IMR-90 (cell line): Measurements from ENCODE around the gene CNKSR3. TPM values are rescaled to one million over a fixed set of nuclear protein-coding genes. Genes with fewer than 3 reads are reported as not detected.

ENCODE experiments used
- ATAC-seq: fragments of 200-7000 bp; cut with Tn5 transposase; 2 replicates; pipeline ENCODE4 v1.9.1; 2020; ENCODE audit warnings: low read depth, mild to moderate bottlenecking, moderate library complexity
- BruUV-seq: library from RNA; stranded (reverse); fragments of 400-500 nt; replicated peaks from 2 replicates; lab custom pipeline; 2021; lab: Mats Ljungman, UMichigan
- CTCF ChIA-PET: fragments of 300-600 bp; formaldehyde crosslinking; extraction: SDS; loops from one replicate; lab custom pipeline; 2021; ENCODE audit warnings: antibody characterized with exemption; lab: Yijun Ruan, JAX
- POLR2A ChIA-PET: fragments of 300-600 bp; sonication (Branson Sonifier 250); formaldehyde crosslinking; loops from one replicate; lab custom pipeline; 2022; ENCODE audit warnings: antibody characterized with exemption; ENCODE audit not compliant: unreplicated experiment; lab: Charles Lee
- DNase-seq: peaks from one replicate; pipeline ENCODE4 v3.0.0; 2013
- H2AFZ ChIP-seq: replicated peaks from 2 replicates; pipeline ENCODE3; 2013; ENCODE audit warnings: low read length, mild to moderate bottlenecking; ENCODE audit not compliant: poor library complexity
- H2AK5ac ChIP-seq: 2 replicates; pipeline ENCODE4 v1.6.1; 2013; ENCODE audit warnings: low read depth, low read length, inconsistent platforms
- H2AK9ac ChIP-seq: replicated peaks from 2 replicates; pipeline ENCODE3; 2013; ENCODE audit warnings: mild to moderate bottlenecking, low read depth, low read length, moderate library complexity; ENCODE audit not compliant: poor library complexity
- H2BK120ac ChIP-seq: 2 replicates; pipeline ENCODE4 v1.6.1; 2013; ENCODE audit warnings: low read depth, low read length, inconsistent platforms
- H2BK15ac ChIP-seq: 3 replicates; pipeline ENCODE4 v1.6.1; 2013; ENCODE audit warnings: low read depth, low read length, inconsistent platforms
- H2BK20ac ChIP-seq: 2 replicates; pipeline ENCODE4 v1.6.1; 2013; ENCODE audit warnings: low read depth, mild to moderate bottlenecking, inconsistent platforms, low read length, moderate library complexity
- H2BK5ac ChIP-seq: 2 replicates; pipeline ENCODE4 v1.6.1; 2013; ENCODE audit warnings: mild to moderate bottlenecking, low read depth, low read length, inconsistent platforms; ENCODE audit not compliant: poor library complexity, severe bottlenecking
- H3K14ac ChIP-seq: replicated peaks from 2 replicates; pipeline ENCODE4 v1.6.1; 2013; ENCODE audit warnings: low read depth, low read length, inconsistent platforms
- H3K18ac ChIP-seq: 2 replicates; pipeline ENCODE4 v1.6.1; 2013; ENCODE audit warnings: low read depth, low read length, control low read depth
- H3K23ac ChIP-seq: 2 replicates; pipeline ENCODE4 v1.6.1; 2013; ENCODE audit warnings: low read depth, low read length, inconsistent platforms
- H3K27ac ChIP-seq: 2 replicates; pipeline ENCODE4 v1.5.1; 2013; ENCODE audit warnings: mild to moderate bottlenecking, control low read depth, low read length; ENCODE audit not compliant: insufficient read depth
- H3K27me3 ChIP-seq: 2 replicates; pipeline ENCODE4 v1.6.1; 2013; ENCODE audit warnings: low read length; ENCODE audit not compliant: control insufficient read depth, insufficient read depth
- H3K36me3 ChIP-seq: 2 replicates; pipeline ENCODE4 v1.6.1; 2013; ENCODE audit warnings: low read length, mixed read lengths; ENCODE audit not compliant: control insufficient read depth, insufficient read depth
- H3K4ac ChIP-seq: 2 replicates; pipeline ENCODE4 v1.6.1; 2013; ENCODE audit warnings: low read depth, low read length, inconsistent platforms
- H3K4me1 ChIP-seq: 2 replicates; pipeline ENCODE4 v1.6.1; 2013; ENCODE audit warnings: low read length, mixed read lengths; ENCODE audit not compliant: control insufficient read depth, insufficient read depth
- H3K4me2 ChIP-seq: 2 replicates; pipeline ENCODE4 v1.6.1; 2013; ENCODE audit warnings: low read depth, mild to moderate bottlenecking, control low read depth, low read length, moderate library complexity
- H3K4me3 ChIP-seq: 2 replicates; pipeline ENCODE4 v1.5.1; 2013; ENCODE audit warnings: low read depth, mild to moderate bottlenecking, control low read depth, low read length, moderate library complexity; ENCODE audit not compliant: insufficient read depth
- H3K56ac ChIP-seq: 2 replicates; pipeline ENCODE4 v1.6.1; 2013; ENCODE audit warnings: low read length, inconsistent platforms; ENCODE audit not compliant: insufficient read depth; ENCODE audit errors: extremely low read depth
- H3K79me1 ChIP-seq, 2 experiments: 2 replicates each; pipeline ENCODE4 v1.6.1; 2013; ENCODE audit warnings: low read length in 2 of 2, inconsistent platforms in 1 of 2, low read depth in 1 of 2
- H3K9ac ChIP-seq: 2 replicates; pipeline ENCODE4 v1.6.1; 2013; ENCODE audit warnings: low read depth, low read length, control low read depth
- H3K9me1 ChIP-seq: 2 replicates; pipeline ENCODE4 v1.6.1; 2013; ENCODE audit warnings: low read length, inconsistent platforms; ENCODE audit not compliant: insufficient read depth
- H3K9me3 ChIP-seq: 2 replicates; pipeline ENCODE4 v1.6.1; 2013; ENCODE audit warnings: low read length; ENCODE audit not compliant: control insufficient read depth, insufficient read depth
- H4K20me1 ChIP-seq: 2 replicates; pipeline ENCODE4 v1.6.1; 2013; ENCODE audit warnings: low read length, inconsistent platforms; ENCODE audit not compliant: insufficient read depth
- H4K5ac ChIP-seq: 2 replicates; pipeline ENCODE4 v1.6.1; 2013; ENCODE audit warnings: mild to moderate bottlenecking, low read depth, low read length, control low read depth
- H4K8ac ChIP-seq, 2 experiments: 2 replicates each; pipeline ENCODE4 v1.6.1; 2013; ENCODE audit warnings: low read depth in 2 of 2, low read length in 2 of 2, control low read depth in 1 of 2, inconsistent platforms in 1 of 2
- H4K91ac ChIP-seq: 2 replicates; pipeline ENCODE4 v1.6.1; 2013; ENCODE audit warnings: low read depth, low read length, inconsistent platforms; ENCODE audit not compliant: insufficient read depth
- BHLHE40 ChIP-seq: fragments of 150-350 bp; IDR thresholded peaks from 2 replicates; pipeline ENCODE4 v1.6.1; 2016; ENCODE audit warnings: mild to moderate bottlenecking, low read depth, low read length
- CEBPB ChIP-seq: IDR thresholded peaks from 2 replicates; pipeline ENCODE4 v1.6.1; 2012; ENCODE audit warnings: low read depth, low read length, improper control_type of control experiment
- CHD1 ChIP-seq: IDR thresholded peaks from 2 replicates; pipeline ENCODE4 v1.6.1; 2012; ENCODE audit warnings: low read depth, low read length, improper control_type of control experiment
- ELK1 ChIP-seq: fragments of 150-350 bp; IDR thresholded peaks from 2 replicates; pipeline ENCODE4 v1.6.1; 2016; ENCODE audit warnings: low read depth, mild to moderate bottlenecking, low read length, moderate library complexity, borderline replicate concordance
- FOS ChIP-seq: fragments of 150-350 bp; IDR thresholded peaks from 2 replicates; pipeline ENCODE4 v1.6.1; 2016; ENCODE audit warnings: low read depth, low read length
- MAFK ChIP-seq: IDR thresholded peaks from 2 replicates; pipeline ENCODE4 v1.6.1; 2012; ENCODE audit warnings: low read depth, low read length, improper control_type of control experiment
- MAZ ChIP-seq: IDR thresholded peaks from 2 replicates; pipeline ENCODE4 v1.6.1; 2012; ENCODE audit warnings: low read depth, mild to moderate bottlenecking, low read length, improper control_type of control experiment, moderate library complexity, borderline replicate concordance
- MXI1 ChIP-seq: IDR thresholded peaks from 2 replicates; pipeline ENCODE4 v1.6.1; 2012; ENCODE audit warnings: low read depth, mild to moderate bottlenecking, low read length, moderate library complexity, borderline replicate concordance
- NFE2L2 ChIP-seq: fragments of 150-350 bp; IDR thresholded peaks from 2 replicates; pipeline ENCODE4 v1.6.1; 2016; ENCODE audit warnings: low read depth, mild to moderate bottlenecking, low read length
- POLR2A ChIP-seq: IDR thresholded peaks from 2 replicates; pipeline ENCODE4 v1.6.1; 2012; ENCODE audit warnings: mild to moderate bottlenecking, low read depth, low read length
- RAD21 ChIP-seq: IDR thresholded peaks from 2 replicates; pipeline ENCODE4 v1.6.1; 2012; ENCODE audit warnings: low read length, improper control_type of control experiment
- RCOR1 ChIP-seq: IDR thresholded peaks from 2 replicates; pipeline ENCODE4 v1.6.1; 2012; ENCODE audit warnings: mild to moderate bottlenecking, low read length, improper control_type of control experiment; ENCODE audit not compliant: insufficient replicate concordance
- RFX5 ChIP-seq: IDR thresholded peaks from 2 replicates; pipeline ENCODE4 v1.8.0; 2012; ENCODE audit warnings: low read depth, mild to moderate bottlenecking, low read length, moderate library complexity
- SMC3 ChIP-seq: fragments of 150-350 bp; IDR thresholded peaks from 2 replicates; pipeline ENCODE4 v1.6.1; 2016; ENCODE audit warnings: low read depth, mild to moderate bottlenecking, antibody characterized with exemption, low read length, moderate library complexity
- USF2 ChIP-seq: fragments of 150-350 bp; IDR thresholded peaks from 2 replicates; pipeline ENCODE4 v1.6.1; 2017; ENCODE audit warnings: mild to moderate bottlenecking, antibody characterized with exemption, low read length, low read depth
- WGBS, 2 experiments: methylation state at CpG; one replicate each; pipeline versions ENCODE4 v1.1.5 to v1.1.7; 2013; ENCODE audit warnings: missing lambda C conversion rate in 2 of 2; ENCODE audit not compliant: insufficient read length in 1 of 2; ENCODE audit errors: extremely low coverage in 2 of 2; 5-methylcytosine and 5-hydroxymethylcytosine counted together
- dilution Hi-C: fragments of 300-500 bp; cut with HindIII; formaldehyde crosslinking; loops from one replicate; pipeline ENCODE4 v1.14.3; 2018; ENCODE audit warnings: low sequenced_read_pairs; ENCODE audit not compliant: unreplicated experiment
- in situ Hi-C: fragments of 300-500 bp; cut with MboI; formaldehyde crosslinking; loops from 3 replicates; pipeline ENCODE4 v1.14.3; 2019; ENCODE audit warnings: low sequenced_read_pairs, inconsistent platforms, mixed read lengths
- intact Hi-C: fragments of 100-400 bp; cut with micrococcal nuclease; formaldehyde crosslinking; loops from 2 replicates; pipeline ENCODE4 v1.10.0; 2022
- polyA plus RNA-seq, 3 experiments: library from polyadenylated mRNA; depleted of rRNA; stranded (reverse); fragments of >200 nt; gene quantifications; 2 replicates each; pipeline ENCODE4 v1.2.3, GENCODE V29; 2012; ENCODE audit warnings: low replicate concordance in 1 of 3
- total RNA-seq: library from RNA; depleted of rRNA; stranded (reverse); fragments of >200 nt; gene quantifications from 2 replicates; pipeline ENCODE4 v1.2.3, GENCODE V29; 2012

CNKSR3 gene
- total and polyA plus RNA-seq, 2 of the 4 experiments (the other 2 are of a cell fraction): 6.7 to 15.8 TPM

GRCh38 chr6:154341871-154342270 lies 168.6 kb downstream of the CNKSR3 start:
- Histone ChIP-seq H4K91ac (no peak overlapping the region), H2BK15ac (no peak overlapping the region), H2BK5ac (no peak overlapping the region), H3K27ac (no peak overlapping the region), H3K4me1 (no peaks in the 10 kb centered on the region), H3K4me3 (no peak overlapping the region), H3K18ac (no peak overlapping the region), H3K79me1 (no peaks in the 10 kb centered on the region), H3K4ac (no peak overlapping the region), H3K9me3 (peaks cover 3% of the 10 kb centered on the region; the same call in 1 of the 2 replicates), H3K14ac (no peak overlapping the region), H3K4me2 (no peak overlapping the region), H3K27me3 (no peaks in the 10 kb centered on the region), H2BK120ac (no peak overlapping the region), H3K23ac (no peak overlapping the region), H3K56ac (no peak overlapping the region), H3K9ac (no peak overlapping the region), H4K8ac (no peak overlapping the region), H2AK9ac (no peak overlapping the region), H3K36me3 (no peaks in the 10 kb centered on the region), H2AK5ac (no peak overlapping the region), H4K5ac (no peak overlapping the region), H3K9me1 (no peaks in the 10 kb centered on the region), H2AFZ (no peak overlapping the region), H4K20me1 (no peaks in the 10 kb centered on the region), H2BK20ac (no peak overlapping the region)
- ATAC-seq (no peak), DNase-seq (peak; percentile 14)
- POLR2A ChIA-PET: no interaction called here
- dilution Hi-C loops: no loop called here
- no TSS peak for BruUV-seq
- no CpG with 5 or more reads among the region's 5 CpGs for WGBS, 2 experiments
- in situ Hi-C loops: no loop called here
- TF ChIP-seq MAZ (no peak), CEBPB (no peak), NFE2L2 (no peak), RAD21 (no peak), RFX5 (no peak), ELK1 (no peak), USF2 (no peak), POLR2A (no peak), FOS (no peak), MXI1 (no peak), SMC3 (no peak), RCOR1 (no peak), CHD1 (no peak), MAFK (no peak), BHLHE40 (no peak)
- CTCF ChIA-PET: no interaction called here
- intact Hi-C loops: no loop called here
